ENCODE results near the gene GALNTL6. TPM values are rescaled to one million over a fixed set of nuclear protein-coding genes. Genes with fewer than 3 reads are reported as not detected.

Gene GALNTL6
- total RNA-seq, 1 experiment from 2014 or later, result not detected

DNA sequence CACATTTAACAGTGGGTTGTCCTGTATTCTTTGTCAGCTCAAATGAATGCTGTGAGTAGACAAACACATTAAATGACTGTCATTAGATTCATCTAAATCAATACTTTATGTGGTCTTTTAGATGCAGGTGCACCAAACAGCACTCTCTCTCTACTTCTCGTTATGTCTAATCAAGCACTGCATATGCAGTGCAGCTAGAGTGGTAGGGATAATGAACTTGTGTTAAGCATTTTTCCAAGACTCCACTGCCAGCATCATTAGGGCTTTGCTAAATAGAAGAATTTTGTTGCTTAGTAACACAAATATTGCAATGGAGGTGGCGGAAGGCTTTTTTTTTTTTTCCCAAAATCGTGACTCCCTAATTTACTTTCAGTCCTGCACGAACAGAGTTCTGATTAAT lies 908.5 kb downstream of the GALNTL6 start:
- Histone ChIP-seq H2BK120ac (ENCODE audit: low read depth, low read length, poor library complexity, severe bottlenecking) (no peak overlapping the region), H3K27me3 (ENCODE audit: insufficient read depth, low read length) (no peaks in the 10 kb centered on the region), H3K23ac (ENCODE audit: insufficient read length, low read depth, low read length) (no peak overlapping the region), H3K79me2 (ENCODE audit: insufficient read depth, low read length) (no peaks in the 10 kb centered on the region), H3T11ph (ENCODE audit: low read length) (no peak overlapping the region), H3K79me1 (ENCODE audit: insufficient read depth, low read depth, low read length, poor library complexity, severe bottlenecking) (no peaks in the 10 kb centered on the region), H3K23me2 (ENCODE audit: insufficient read length, low read depth, low read length, poor library complexity, severe bottlenecking) (no peaks in the 10 kb centered on the region), H3K4me2 (ENCODE audit: insufficient read depth, insufficient read length, low read length) (no peak overlapping the region), H3K56ac (ENCODE audit: insufficient read length, low read depth, low read length) (no peak overlapping the region), H2BK15ac (ENCODE audit: low read depth, low read length) (no peak overlapping the region), H4K20me1 (ENCODE audit: control insufficient read depth, insufficient read depth, insufficient read length) (no peaks in the 10 kb centered on the region), H2AFZ (ENCODE audit: low read length) (no peak overlapping the region), H2AK5ac (ENCODE audit: insufficient read length, low read length) (no peak overlapping the region), H3K18ac (ENCODE audit: insufficient read length, low read depth, low read length) (no peak overlapping the region), H3K4ac (ENCODE audit: low read depth, low read length) (no peak overlapping the region), H3K27ac (ENCODE audit: insufficient read length, low read depth, low read length) (no peak overlapping the region), H2BK20ac (ENCODE audit: low read depth, low read length, poor library complexity, severe bottlenecking) (no peak overlapping the region), H3K9me3 (ENCODE audit: control insufficient read depth, low read depth, low read length) (no peaks in the 10 kb centered on the region), H3K14ac (ENCODE audit: insufficient read depth, low read length) (no peak overlapping the region), H2BK12ac (ENCODE audit: insufficient read length, low read depth, low read length) (no peak overlapping the region), H4K8ac (replicated peaks; ENCODE audit: insufficient read length, low read depth, low read length) (no peak overlapping the region), H3K4me1 (ENCODE audit: insufficient read depth, low read length) (no peaks in the 10 kb centered on the region), H3K9ac (ENCODE audit: extremely low read depth, insufficient read length, low read length) (no peak overlapping the region), H2BK5ac (ENCODE audit: insufficient read length, low read length) (no peak overlapping the region), H4K91ac (ENCODE audit: insufficient read length, low read depth, low read length) (no peak overlapping the region), H4K5ac (ENCODE audit: insufficient read length, low read depth, low read length) (no peak overlapping the region)
- no peaks in the 10 kb centered on the region for H3K9me3 Mint-ChIP-seq
- H3K27ac Mint-ChIP-seq, result no peak overlapping the region
- no CpG with 5 or more reads among the region's 4 CpGs for WGBS (ENCODE audit: extremely low coverage, insufficient read length, low lambda C conversion rate)
- H3K36me3 Mint-ChIP-seq (ENCODE audit: insufficient read depth in 1 of 3, low read depth in 3 of 3), result no peaks in the 10 kb centered on the region
- H3K4me3 Mint-ChIP-seq, result no peak overlapping the region
- TF ChIP-seq, protein P1, sequence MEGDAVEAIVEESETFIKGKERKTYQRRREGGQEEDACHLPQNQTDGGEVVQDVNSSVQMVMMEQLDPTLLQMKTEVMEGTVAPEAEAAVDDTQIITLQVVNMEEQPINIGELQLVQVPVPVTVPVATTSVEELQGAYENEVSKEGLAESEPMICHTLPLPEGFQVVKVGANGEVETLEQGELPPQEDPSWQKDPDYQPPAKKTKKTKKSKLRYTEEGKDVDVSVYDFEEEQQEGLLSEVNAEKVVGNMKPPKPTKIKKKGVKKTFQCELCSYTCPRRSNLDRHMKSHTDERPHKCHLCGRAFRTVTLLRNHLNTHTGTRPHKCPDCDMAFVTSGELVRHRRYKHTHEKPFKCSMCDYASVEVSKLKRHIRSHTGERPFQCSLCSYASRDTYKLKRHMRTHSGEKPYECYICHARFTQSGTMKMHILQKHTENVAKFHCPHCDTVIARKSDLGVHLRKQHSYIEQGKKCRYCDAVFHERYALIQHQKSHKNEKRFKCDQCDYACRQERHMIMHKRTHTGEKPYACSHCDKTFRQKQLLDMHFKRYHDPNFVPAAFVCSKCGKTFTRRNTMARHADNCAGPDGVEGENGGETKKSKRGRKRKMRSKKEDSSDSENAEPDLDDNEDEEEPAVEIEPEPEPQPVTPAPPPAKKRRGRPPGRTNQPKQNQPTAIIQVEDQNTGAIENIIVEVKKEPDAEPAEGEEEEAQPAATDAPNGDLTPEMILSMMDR (conservative IDR thresholded peaks at IDR 0.05), result no peak
- no peak for DNase-seq
- no peaks in the 10 kb centered on the region for H3K27me3 Mint-ChIP-seq (ENCODE audit: low read depth)
- H3K4me1 Mint-ChIP-seq, result peaks cover 6 to 9% of the 10 kb centered on the region in 2 experiments; a peak in 3 of 4 replicates
